PC-3 (cell line): Measurements from ENCODE around the gene ANKRD27. TPM values are rescaled to one million over a fixed set of nuclear protein-coding genes. Genes with fewer than 3 reads are reported as not detected.

Experiments
- ATAC-seq: fragments of 200-7000 bp; cut with Tn5 transposase; 2 replicates; pipeline ENCODE4 v1.9.1; 2020; ENCODE audit warnings: mild to moderate bottlenecking, moderate library complexity
- BruUV-seq: library from RNA; stranded (reverse); fragments of 400-500 nt; replicated peaks from 2 replicates; lab custom pipeline; 2021; lab: Mats Ljungman, UMichigan
- CTCF ChIA-PET: fragments of 300-600 bp; sonication (Branson Sonifier 250); formaldehyde crosslinking; loops from one replicate; lab custom pipeline; 2022; ENCODE audit warnings: antibody characterized with exemption; lab: Charles Lee
- POLR2A ChIA-PET: fragments of 300-600 bp; sonication (Branson Sonifier 250); formaldehyde crosslinking; loops from one replicate; lab custom pipeline; 2022; ENCODE audit warnings: antibody characterized with exemption; ENCODE audit not compliant: unreplicated experiment; lab: Charles Lee
- DNase-seq: peaks from one replicate; pipeline ENCODE4 v3.0.0-alpha.2; 2015
- H2AFZ ChIP-seq: fragments of 300-600 bp; sonication (generic); 2 replicates; pipeline ENCODE4 v1.6.0; 2016; ENCODE audit warnings: antibody characterized with exemption, low read length
- H3F3A ChIP-seq: fragments of 300-600 bp; sonication (generic); one replicate; pipeline ENCODE4 v1.6.0; 2017; ENCODE audit warnings: antibody characterized with exemption, low read length, control low read depth, mild to moderate bottlenecking; ENCODE audit not compliant: unreplicated experiment
- H3K27ac ChIP-seq: fragments of 300-600 bp; sonication (generic); 2 replicates; pipeline ENCODE4 v1.5.1; 2016; ENCODE audit warnings: mild to moderate bottlenecking, low read length
- H3K27me3 ChIP-seq: fragments of 300-600 bp; sonication (generic); 2 replicates; pipeline ENCODE4 v1.6.1; 2016; ENCODE audit warnings: low read length, mixed read lengths
- H3K36me3 ChIP-seq: fragments of 300-600 bp; sonication (generic); 2 replicates; pipeline ENCODE4 v1.6.1; 2016; ENCODE audit warnings: low read depth, mixed run types, low read length, mixed read lengths
- H3K4me1 ChIP-seq: fragments of 300-600 bp; sonication (generic); 2 replicates; pipeline ENCODE4 v1.5.1; 2016; ENCODE audit warnings: low read length; ENCODE audit not compliant: insufficient read depth
- H3K4me2 ChIP-seq: fragments of 300-600 bp; sonication (generic); 2 replicates; pipeline ENCODE4 v1.6.0; 2016; ENCODE audit warnings: low read length
- H3K4me3 ChIP-seq: fragments of 300-600 bp; sonication (generic); 2 replicates; pipeline ENCODE4 v1.5.1; 2016; ENCODE audit warnings: mild to moderate bottlenecking, low read length, mixed read lengths
- H3K79me2 ChIP-seq: fragments of 300-600 bp; sonication (generic); 2 replicates; pipeline ENCODE4 v1.6.1; 2017; ENCODE audit warnings: low read length, mixed read lengths
- H3K9ac ChIP-seq: fragments of 300-600 bp; sonication (generic); 2 replicates; pipeline ENCODE4 v1.6.0; 2016; ENCODE audit warnings: mild to moderate bottlenecking, low read length
- H3K9me2 ChIP-seq: fragments of 300-600 bp; sonication (generic); replicated peaks from 2 replicates; pipeline ENCODE4 v1.6.1; 2016; ENCODE audit warnings: mixed run types, low read length, mixed read lengths
- H3K9me3 ChIP-seq: fragments of 300-600 bp; sonication (generic); 2 replicates; pipeline ENCODE4 v1.6.1; 2016; ENCODE audit warnings: low read length, mixed read lengths
- H4K20me1 ChIP-seq: fragments of 300-600 bp; sonication (generic); 2 replicates; pipeline ENCODE4 v1.6.1; 2016; ENCODE audit warnings: low read length, mixed read lengths
- EZH2 ChIP-seq: fragments of 300-600 bp; sonication (generic); IDR thresholded peaks from one replicate; pipeline ENCODE4 v1.6.1; 2017; ENCODE audit warnings: antibody characterized with exemption, mild to moderate bottlenecking, low read length; ENCODE audit not compliant: unreplicated experiment
- EZH2phosphoT487 ChIP-seq: fragments of 300-600 bp; sonication (generic); IDR thresholded peaks from 2 replicates; pipeline ENCODE4 v1.6.1; 2018; ENCODE audit warnings: mild to moderate bottlenecking, antibody characterized with exemption, low read length, borderline replicate concordance
- intact Hi-C: fragments of 100-400 bp; cut with micrococcal nuclease; formaldehyde crosslinking; loops from 2 replicates; pipeline ENCODE4 v1.9.0; 2023
- total RNA-seq: library from RNA; depleted of rRNA; stranded (reverse); fragments of >200 nt; gene quantifications from 2 replicates; pipeline ENCODE4 v1.2.3, GENCODE V29; 2014
- TF ChIP-seq, protein P1 (sequence below): fragments of 300-600 bp; sonication (generic); conservative IDR thresholded peaks from 2 replicates; pipeline ENCODE4 v1.5.1; 2017; ENCODE audit warnings: antibody characterized with exemption, low read depth, mild to moderate bottlenecking, low read length

ANKRD27 gene
- total RNA-seq, 1 experiment from 2014 or later = 14.3 TPM

- TF ChIP-seq, protein P1, sequence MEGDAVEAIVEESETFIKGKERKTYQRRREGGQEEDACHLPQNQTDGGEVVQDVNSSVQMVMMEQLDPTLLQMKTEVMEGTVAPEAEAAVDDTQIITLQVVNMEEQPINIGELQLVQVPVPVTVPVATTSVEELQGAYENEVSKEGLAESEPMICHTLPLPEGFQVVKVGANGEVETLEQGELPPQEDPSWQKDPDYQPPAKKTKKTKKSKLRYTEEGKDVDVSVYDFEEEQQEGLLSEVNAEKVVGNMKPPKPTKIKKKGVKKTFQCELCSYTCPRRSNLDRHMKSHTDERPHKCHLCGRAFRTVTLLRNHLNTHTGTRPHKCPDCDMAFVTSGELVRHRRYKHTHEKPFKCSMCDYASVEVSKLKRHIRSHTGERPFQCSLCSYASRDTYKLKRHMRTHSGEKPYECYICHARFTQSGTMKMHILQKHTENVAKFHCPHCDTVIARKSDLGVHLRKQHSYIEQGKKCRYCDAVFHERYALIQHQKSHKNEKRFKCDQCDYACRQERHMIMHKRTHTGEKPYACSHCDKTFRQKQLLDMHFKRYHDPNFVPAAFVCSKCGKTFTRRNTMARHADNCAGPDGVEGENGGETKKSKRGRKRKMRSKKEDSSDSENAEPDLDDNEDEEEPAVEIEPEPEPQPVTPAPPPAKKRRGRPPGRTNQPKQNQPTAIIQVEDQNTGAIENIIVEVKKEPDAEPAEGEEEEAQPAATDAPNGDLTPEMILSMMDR = no peak
- TF ChIP-seq EZH2 (no peak), EZH2phosphoT487 (no peak)
- no peak overlapping the region for H3K27ac ChIP-seq
- H3K9me3 ChIP-seq = no peaks in the 10 kb centered on the region
- POLR2A ChIA-PET = no interaction called here
- CTCF ChIA-PET = no interaction called here
- H3K79me2 ChIP-seq = no peaks in the 10 kb centered on the region
- H4K20me1 ChIP-seq = no peaks in the 10 kb centered on the region
- no TSS peak for BruUV-seq
- no peaks in the 10 kb centered on the region for H3K27me3 ChIP-seq
- no peaks in the 10 kb centered on the region for H3F3A ChIP-seq
- no peaks in the 10 kb centered on the region for H3K4me1 ChIP-seq
- no peak overlapping the region for H3K4me3 ChIP-seq
- H3K9me2 ChIP-seq = no peaks in the 10 kb centered on the region
- H3K4me2 ChIP-seq = no peak overlapping the region
- no peak overlapping the region for H3K9ac ChIP-seq
- DNase-seq (no peak), ATAC-seq (no peak)
- no peak overlapping the region for H2AFZ ChIP-seq
- H3K36me3 ChIP-seq = no peaks in the 10 kb centered on the region
- intact Hi-C loops = no loop called here
Measured at GRCh38 chr19:32651729-32652140, 23.2 kb downstream of the ANKRD27 start.

GRCh38 chr19:32650671-32651070 lies 24.3 kb downstream of the ANKRD27 start:
- intact Hi-C loops = no loop called here
- no peak for ATAC-seq
- TF ChIP-seq EZH2phosphoT487 (no peak), EZH2 (no peak)
- TF ChIP-seq, protein P1 = no peak
- Histone ChIP-seq H3K36me3 (no peaks in the 10 kb centered on the region), H3K4me3 (no peak overlapping the region), H3K27ac (no peak overlapping the region), H3F3A (no peaks in the 10 kb centered on the region), H3K9ac (no peak overlapping the region), H3K4me1 (no peaks in the 10 kb centered on the region), H2AFZ (no peak overlapping the region), H4K20me1 (no peaks in the 10 kb centered on the region), H3K9me2 (no peaks in the 10 kb centered on the region), H3K4me2 (no peak overlapping the region), H3K79me2 (no peaks in the 10 kb centered on the region), H3K27me3 (no peaks in the 10 kb centered on the region), H3K9me3 (no peaks in the 10 kb centered on the region)
- no TSS peak for BruUV-seq
- ChIA-PET POLR2A (no interaction called here), CTCF (no interaction called here)
- no peak for DNase-seq

- no peak for ATAC-seq
- Histone ChIP-seq H3K9me3 (no peaks in the 10 kb centered on the region), H3K4me3 (no peak overlapping the region), H2AFZ (no peak overlapping the region), H3K9ac (no peak overlapping the region), H4K20me1 (no peaks in the 10 kb centered on the region), H3K27ac (no peak overlapping the region), H3K27me3 (no peaks in the 10 kb centered on the region), H3K4me1 (no peaks in the 10 kb centered on the region), H3K4me2 (no peak overlapping the region), H3K9me2 (no peaks in the 10 kb centered on the region), H3F3A (no peaks in the 10 kb centered on the region), H3K36me3 (no peaks in the 10 kb centered on the region), H3K79me2 (no peaks in the 10 kb centered on the region)
- intact Hi-C loops = no loop called here
- no peak for DNase-seq
- no TSS peak for BruUV-seq
- ChIA-PET CTCF (no interaction called here), POLR2A (no interaction called here)
- TF ChIP-seq, protein P1 = no peak
- TF ChIP-seq EZH2 (no peak), EZH2phosphoT487 (no peak)
Measured at GRCh38 chr19:32649751-32650150, 25.2 kb downstream of the ANKRD27 start.
